Motor neuron (in vitro differentiated cells): ENCODE measurements around the gene PLET1. TPM values are rescaled to one million over a fixed set of nuclear protein-coding genes. Genes with fewer than 3 reads are reported as not detected.
"Not testable (repeated sequence)": the region's sequence is repeated elsewhere in the genome, so short reads cannot be mapped to it uniquely, and the experiment has no call there.

Source experiments
- ATAC-seq, 8 experiments: fragments of 200-7000 bp; cut with Tn5 transposase; replicated peaks in 6 of 8; 2 replicates each; pipeline ENCODE4 v1.8.0; 2021; ENCODE audit warnings: mild to moderate bottlenecking in 8 of 8, moderate library complexity in 8 of 8
- H3K27ac ChIP-seq, 2 donors: fragments of 250-450 bp; sonication (Bioruptor Pico); 2 replicates each; pipeline ENCODE4 v1.9.0; 2021; ENCODE audit warnings: antibody characterized with exemption in 2 of 2, mild to moderate bottlenecking in 2 of 2, moderate library complexity in 1 of 2
- H3K4me1 ChIP-seq, 2 donors: fragments of 250-450 bp; sonication (Bioruptor Pico); replicated peaks in 1 of 2; 2 replicates each; pipeline ENCODE4 v1.6.1; 2021; ENCODE audit warnings: antibody characterized with exemption in 2 of 2, mild to moderate bottlenecking in 2 of 2, moderate library complexity in 1 of 2
- H3K4me3 ChIP-seq, 5 donors: fragments of 250-450 bp; sonication (Bioruptor Pico); 2 replicates each; pipeline ENCODE4 v1.9.0; 2021; ENCODE audit warnings: antibody characterized with exemption in 5 of 5, mild to moderate bottlenecking in 5 of 5, moderate library complexity in 4 of 5
- WGBS, 10 experiments: fragments of 450-650 bp; shearing (Covaris generic); methylation state at CpG; one replicate each; pipeline ENCODE4 v1.0.0; 2022; 5-methylcytosine and 5-hydroxymethylcytosine counted together
- in situ Hi-C, 9 experiments: fragments of 400-800 bp; cut with MboI; loops; one replicate each; pipeline ENCODE4 v1.15.0; 2021; ENCODE audit warnings: low sequenced_read_pairs in 9 of 9, low pct_unique_long_range_greater_than_20kb in 2 of 9; ENCODE audit not compliant: unreplicated experiment in 9 of 9
- total RNA-seq, 8 experiments: library from RNA; unstranded; fragments of 300-600 nt; gene quantifications; 2 replicates each; pipeline versions ENCODE4 v1.2.3 to v1.2.4, GENCODE V29; 2022

PLET1 gene
- total RNA-seq, 8 experiments from 2014 or later, result 0.16 to 0.67 (median 0.28) TPM; not detected in 3

- ATAC-seq, result peak; percentile 96 to 100 (median 99)
- no peak overlapping the region for H3K27ac ChIP-seq
- in situ Hi-C loops, result loop anchor here in 3 of 9 experiments (5.0 to 25.0 kb wide), 2 partner anchors 63 to 1068 kb away; no protein-coding TSS in a partner anchor
- H3K4me1 ChIP-seq, result no peaks in the 10 kb centered on the region
- WGBS, 10 experiments, result 4 to 100% (median 67%) methylated on average over 1 to 7 of the region's 7 CpGs
- no peak overlapping the region for H3K4me3 ChIP-seq
Measured at GRCh38 chr11:112219476-112220232, 41.0 kb downstream of the PLET1 start.

GRCh38 chr11:112216561-112217105 is 44.0 kb downstream of the PLET1 start:
- peak in 1 of 8 experiments; percentile 6 for ATAC-seq
- Histone ChIP-seq H3K4me3 (no peak overlapping the region), H3K4me1 (no peaks in the 10 kb centered on the region), H3K27ac (no peak overlapping the region)
- WGBS, 10 experiments, result 100% methylated on average over 1 of the region's 1 CpG; no CpG with 5 or more reads in 7 of the 10 experiments
- in situ Hi-C loops, result loop anchor here in 2 of 9 experiments (25.0 kb wide), 1 partner anchor 1071 kb away; no protein-coding TSS in a partner anchor

- no peak overlapping the region for H3K4me3 ChIP-seq
- no peaks in the 10 kb centered on the region for H3K4me1 ChIP-seq
- WGBS, 10 experiments, result 40 to 100% (median 88%) methylated on average over 2 to 6 of the region's 6 CpGs
- H3K27ac ChIP-seq, result no peak overlapping the region
- no peak for ATAC-seq
- in situ Hi-C loops, result loop anchor here in 2 of 9 experiments (25.0 kb wide), 1 partner anchor 1072 kb away; no protein-coding TSS in a partner anchor
Measured at GRCh38 chr11:112215621-112216020, 45.0 kb downstream of the PLET1 start.

GRCh38 chr11:112213753-112214152 is 46.9 kb downstream of the PLET1 start:
- 71 to 100% (median 96%) methylated on average over 1 to 4 of the region's 4 CpGs; no CpG with 5 or more reads in 2 of the 10 experiments for WGBS, 10 experiments
- in situ Hi-C loops, result loop anchor here in 2 of 9 experiments (25.0 kb wide), 1 partner anchor 1074 kb away; no protein-coding TSS in a partner anchor
- no peak for ATAC-seq
- Histone ChIP-seq H3K27ac (no peak overlapping the region), H3K4me3 (no peak overlapping the region), H3K4me1 (no peaks in the 10 kb centered on the region)

GRCh38 chr11:112212710-112213109 is 48.0 kb downstream of the PLET1 start:
- no peak overlapping the region for H3K27ac ChIP-seq
- no peaks in the 10 kb centered on the region for H3K4me1 ChIP-seq
- in situ Hi-C loops, result loop anchor here in 2 of 9 experiments (25.0 kb wide), 1 partner anchor 1075 kb away; no protein-coding TSS in a partner anchor
- H3K4me3 ChIP-seq, result no peak overlapping the region
- ATAC-seq, result no peak

GRCh38 chr11:112212290-112212689 is 48.4 kb downstream of the PLET1 start:
- ATAC-seq, result no peak
- in situ Hi-C loops, result loop anchor here in 2 of 9 experiments (25.0 kb wide), 1 partner anchor 1075 kb away; no protein-coding TSS in a partner anchor

GRCh38 chr11:112211536-112211935 is 49.1 kb downstream of the PLET1 start:
- in situ Hi-C loops, result loop anchor here in 2 of 9 experiments (25.0 kb wide), 1 partner anchor 1076 kb away; no protein-coding TSS in a partner anchor
- ATAC-seq, result no peak
- Histone ChIP-seq H3K4me1 (no peaks in the 10 kb centered on the region), H3K4me3 (no peak overlapping the region), H3K27ac (no peak overlapping the region)
- 25 to 100% (median 60%) methylated on average over 1 to 2 of the region's 2 CpGs; no CpG with 5 or more reads in 1 of the 10 experiments for WGBS, 10 experiments

More at GRCh38 chr11:112212290-112212689, 48.4 kb downstream of the PLET1 start:
- 50 to 100% (median 82%) methylated on average over 1 to 3 of the region's 3 CpGs; no CpG with 5 or more reads in 2 of the 10 experiments for WGBS, 10 experiments
- H3K4me3 ChIP-seq, result no peak overlapping the region
- no peaks in the 10 kb centered on the region for H3K4me1 ChIP-seq
- no peak overlapping the region for H3K27ac ChIP-seq

GRCh38 chr11:112210890-112211289 is 49.8 kb downstream of the PLET1 start:
- WGBS, 10 experiments, result 40 to 100% (median 84%) methylated on average over 1 of the region's 1 CpG; no CpG with 5 or more reads in 2 of the 10 experiments
- in situ Hi-C loops, result loop anchor here in 2 of 9 experiments (25.0 kb wide), 1 partner anchor 1076 kb away; no protein-coding TSS in a partner anchor
- Histone ChIP-seq H3K27ac (no peak overlapping the region), H3K4me3 (no peak overlapping the region), H3K4me1 (no peaks in the 10 kb centered on the region)
- no peak for ATAC-seq

GRCh38 chr11:112206071-112206470 is 54.6 kb downstream of the PLET1 start:
- H3K27ac ChIP-seq, result no peak overlapping the region
- WGBS, 10 experiments, result 80 to 100% (median 93%) methylated on average over 1 to 11 of the region's 23 CpGs; no CpG with 5 or more reads in 6 of the 10 experiments
- in situ Hi-C loops, result loop anchor here in 2 of 9 experiments (25.0 kb wide), 1 partner anchor 1081 kb away; no protein-coding TSS in a partner anchor

GRCh38 chr11:112200252-112200651 is 60.4 kb downstream of the PLET1 start:
- Histone ChIP-seq H3K4me1 (no peaks in the 10 kb centered on the region), H3K27ac (no peak overlapping the region), H3K4me3 (no peak overlapping the region)
- in situ Hi-C loops, result loop anchor here in 2 of 9 experiments (25.0 kb wide), 1 partner anchor 1087 kb away; no protein-coding TSS in a partner anchor
- WGBS, 10 experiments, result 0 to 57% (median 38%) methylated on average over 1 to 2 of the region's 2 CpGs; no CpG with 5 or more reads in 1 of the 10 experiments
- no peak for ATAC-seq

More at GRCh38 chr11:112206071-112206470, 54.6 kb downstream of the PLET1 start:
- no peak for ATAC-seq
- Histone ChIP-seq H3K4me3 (no peak overlapping the region), H3K4me1 (no peaks in the 10 kb centered on the region)

- in situ Hi-C loops, ATAC-seq: not testable (repeated sequence)
Measured at GRCh38 chr11:112199101-112199500, 61.6 kb downstream of the PLET1 start.

More at GRCh38 chr11:112199101-112199500, 61.6 kb downstream of the PLET1 start:
- not testable (repeated sequence) for H3K27ac ChIP-seq, H3K4me3 ChIP-seq, H3K4me1 ChIP-seq
- WGBS, 10 experiments, result 20 to 93% (median 67%) methylated on average over 1 to 2 of the region's 4 CpGs; no CpG with 5 or more reads in 4 of the 10 experiments
